KG1 (cell line): ENCODE results near the gene C1QA.

Source experiments
- DNase-seq: peaks from one replicate; lab custom pipeline; 2025; lab: John Stamatoyannopoulos, UW

C1QA gene

GRCh38 chr1:22636353-22636752, at the start of gene C1QA:
TSS of gene C1QA (plus strand) at chr1:22636628. CDS start at chr1:22637617, 989 bp downstream.
- no peak for DNase-seq

GRCh38 chr1:22587247-22587646, 49.2 kb upstream of the C1QA start:
- no peak for DNase-seq

- DNase-seq, result no peak
These were observed 47.5 kb upstream of the C1QA start for GRCh38 chr1:22588899-22589422.

GRCh38 chr1:22591576-22591975, 44.9 kb upstream of the C1QA start:
- DNase-seq, result no peak

- DNase-seq, result no peak
These were observed 44.4 kb upstream of the C1QA start for GRCh38 chr1:22592051-22592450.

- no peak for DNase-seq
These were observed 43.3 kb upstream of the C1QA start for GRCh38 chr1:22592919-22593790.

GRCh38 chr1:22594396-22594795, 42.0 kb upstream of the C1QA start:
- DNase-seq, result no peak

- DNase-seq, result no peak
These were observed 41.3 kb upstream of the C1QA start for GRCh38 chr1:22595108-22595507.

- DNase-seq, result no peak
These were observed 39.0 kb upstream of the C1QA start for GRCh38 chr1:22597301-22597965.

GRCh38 chr1:22597996-22598395, 38.4 kb upstream of the C1QA start:
- DNase-seq, result no peak

- no peak for DNase-seq
These were observed 37.7 kb upstream of the C1QA start for GRCh38 chr1:22598736-22599135.

- no peak for DNase-seq
These were observed 36.2 kb upstream of the C1QA start for GRCh38 chr1:22600071-22600816.

- no peak for DNase-seq
These were observed 35.4 kb upstream of the C1QA start for GRCh38 chr1:22600817-22601605.

- no peak for DNase-seq
These were observed 34.8 kb upstream of the C1QA start for GRCh38 chr1:22601610-22602009.

- no peak for DNase-seq
These were observed 34.2 kb upstream of the C1QA start for GRCh38 chr1:22602060-22602740.

GRCh38 chr1:22606161-22606560, 30.3 kb upstream of the C1QA start:
- DNase-seq, result no peak

GRCh38 chr1:22607154-22607553, 29.3 kb upstream of the C1QA start:
- no peak for DNase-seq

GRCh38 chr1:22608361-22608760, 28.1 kb upstream of the C1QA start:
- DNase-seq, result no peak

GRCh38 chr1:22609291-22609690, 27.1 kb upstream of the C1QA start:
- DNase-seq, result no peak

GRCh38 chr1:22611530-22611947, 24.9 kb upstream of the C1QA start:
- DNase-seq, result peak; percentile 38
